ENCODE measurements around the gene SLCO2A1.

The SLCO2A1 gene

DNA sequence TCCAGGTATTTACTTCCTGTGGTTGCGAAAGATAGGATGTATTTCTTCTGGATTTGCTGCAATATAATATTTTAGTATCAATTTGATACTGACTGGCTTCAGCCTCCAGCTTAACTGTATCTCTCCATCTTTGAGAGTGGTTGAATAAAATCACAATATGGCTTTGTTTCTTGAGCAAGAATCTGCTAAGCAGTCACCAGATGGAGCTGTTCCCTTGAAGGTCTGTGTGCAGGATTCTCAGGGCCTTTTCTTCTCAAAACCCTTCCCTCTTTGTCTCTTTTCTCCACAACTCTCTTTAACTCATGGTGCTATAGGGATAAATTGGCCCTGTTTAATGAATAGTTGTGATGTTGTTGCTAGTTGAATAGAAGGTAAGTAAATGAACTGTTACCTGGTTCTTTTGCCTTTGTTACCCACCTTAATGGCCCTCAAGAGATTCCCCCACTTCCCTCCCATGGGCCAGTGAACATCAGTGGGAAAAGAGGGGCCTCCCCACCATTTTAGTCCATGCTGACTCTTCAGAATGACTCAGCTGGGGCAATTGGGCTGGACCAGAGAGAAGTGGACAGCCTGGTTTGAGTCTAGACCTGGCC lies 99.3 kb downstream of the SLCO2A1 start:
- DNase-seq = no peak

GRCh38 chr3:133928903-133929607 lies 100.7 kb downstream of the SLCO2A1 start:
- no peak for DNase-seq

DNA sequence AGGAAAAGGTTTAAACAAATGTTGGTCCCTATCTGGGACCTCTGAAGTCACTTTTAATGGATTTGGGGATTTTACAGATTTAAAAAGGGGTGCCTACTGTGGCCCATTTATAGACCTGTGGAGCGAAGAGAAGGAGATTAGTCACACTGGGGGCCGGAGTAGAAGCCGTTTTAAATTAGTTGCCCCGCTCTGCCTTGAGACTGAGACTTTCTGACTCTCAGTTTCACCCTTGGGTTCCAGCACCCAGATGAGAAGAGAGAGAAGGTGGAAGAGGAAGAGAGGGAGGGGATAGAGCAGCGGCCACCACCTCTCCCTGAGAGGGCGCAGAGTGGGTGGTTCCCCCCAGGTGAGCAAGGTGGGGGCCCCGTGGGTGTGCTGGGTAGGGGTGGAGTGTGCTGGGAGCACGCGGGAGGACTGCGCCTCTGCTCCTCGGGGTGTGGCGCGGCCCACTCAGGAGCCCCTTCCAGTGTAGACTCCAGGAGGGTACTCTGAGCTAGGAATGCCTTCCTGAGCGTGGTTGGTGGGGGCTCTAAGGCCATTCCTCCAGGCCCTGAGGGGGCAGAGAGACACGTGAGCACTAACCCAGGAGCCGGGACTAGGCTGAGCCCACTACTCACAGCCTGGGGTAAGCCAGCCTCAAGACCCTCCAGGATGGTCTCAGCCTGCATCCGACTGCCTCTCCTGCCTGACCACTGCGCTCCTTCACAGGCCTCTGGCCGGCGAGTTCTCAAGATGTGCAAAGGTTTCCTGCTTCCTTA lies 101.4 kb downstream of the SLCO2A1 start:
- DNase-seq = no peak

- DNase-seq = peak; percentile 41 to 65 (median 54)
Observed at GRCh38 chr3:133927540-133928066, 102.1 kb downstream of the SLCO2A1 start.

GRCh38 chr3:133926736-133927539 lies 102.8 kb downstream of the SLCO2A1 start:
- DNase-seq = no peak

DNA sequence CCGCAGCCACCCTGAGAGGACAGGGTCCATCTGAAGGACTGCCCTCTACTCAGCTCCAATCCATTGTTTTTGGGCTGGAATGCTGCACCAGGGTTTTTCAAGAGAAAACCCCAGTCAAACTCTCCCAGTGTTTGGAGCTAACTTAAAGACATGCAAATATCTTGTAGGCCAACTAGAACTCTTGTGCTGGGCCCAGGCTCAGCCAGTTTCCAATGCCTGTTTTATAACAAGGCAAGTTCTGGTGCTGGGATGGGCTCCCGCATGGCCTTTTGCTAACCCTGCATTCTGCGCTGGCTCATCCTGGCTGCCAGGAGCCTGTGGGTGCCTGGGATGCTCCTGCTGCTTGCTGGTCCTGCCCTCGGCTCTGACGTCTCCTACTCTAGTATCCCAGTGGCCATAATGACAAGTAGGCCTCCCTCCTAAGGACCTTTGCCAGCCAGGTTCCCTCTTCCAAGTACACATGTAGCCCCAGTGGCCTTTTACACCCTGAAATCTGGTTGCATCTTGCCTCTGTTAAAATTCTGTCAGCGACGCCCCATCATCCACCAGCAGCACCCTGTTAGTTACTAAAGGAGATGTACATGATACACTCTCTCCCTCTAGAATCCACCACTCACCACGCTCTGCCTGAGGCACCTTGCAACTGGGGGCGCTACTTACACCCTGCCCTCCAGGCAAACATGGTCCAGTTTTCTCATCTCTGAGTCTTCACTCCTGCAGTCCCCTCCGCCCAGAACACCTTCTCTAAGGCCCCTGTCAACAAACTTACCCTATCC lies 103.6 kb downstream of the SLCO2A1 start:
- no peak for DNase-seq

- no peak for DNase-seq
Observed at GRCh38 chr3:133924041-133924440, 105.7 kb downstream of the SLCO2A1 start.

GRCh38 chr3:133921592-133921991 lies 108.1 kb downstream of the SLCO2A1 start:
- DNase-seq = no peak

GRCh38 chr3:133917144-133917543 lies 112.6 kb downstream of the SLCO2A1 start:
- no peak for DNase-seq

GRCh38 chr3:133915685-133916658 lies 113.8 kb downstream of the SLCO2A1 start:
- no peak for DNase-seq

DNA sequence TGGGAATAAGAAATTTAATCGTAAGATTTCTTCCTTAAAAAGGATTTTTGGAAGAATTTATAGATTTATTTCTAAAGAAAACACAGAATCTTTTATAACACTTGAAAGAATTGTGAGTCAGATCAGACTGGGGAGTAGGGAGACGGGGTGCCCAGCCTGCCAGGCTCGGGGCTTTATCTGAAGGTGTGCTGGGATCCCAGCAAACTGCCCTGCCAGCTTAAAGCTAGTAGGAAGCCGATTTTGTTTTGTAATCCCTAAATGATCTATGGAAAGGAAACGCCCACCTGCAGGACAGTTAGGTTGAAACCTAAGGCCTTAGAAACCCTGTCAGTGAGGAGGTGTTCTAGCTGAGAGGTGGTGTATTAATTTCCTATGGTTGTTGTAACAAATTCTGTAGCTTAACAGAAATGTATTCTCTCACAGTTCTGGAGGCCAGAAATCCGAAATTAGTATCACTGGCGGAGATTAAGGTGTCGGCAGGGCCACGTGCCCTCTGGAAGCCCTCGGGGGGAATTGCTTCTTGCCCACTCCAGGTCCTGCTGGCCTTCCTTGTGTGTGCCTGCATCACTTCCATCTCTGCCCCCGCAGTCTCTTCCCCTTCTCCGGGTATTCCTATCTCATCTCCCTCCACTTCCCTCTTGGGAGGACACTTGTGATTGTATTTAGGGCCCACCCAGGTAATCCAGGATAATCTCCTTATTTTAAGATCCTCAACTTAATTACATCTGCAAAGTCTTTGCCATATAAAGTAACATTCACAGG lies 114.7 kb downstream of the SLCO2A1 start:
- no peak for DNase-seq

- DNase-seq = no peak
Observed at GRCh38 chr3:133910422-133910821, 119.3 kb downstream of the SLCO2A1 start.

DNA sequence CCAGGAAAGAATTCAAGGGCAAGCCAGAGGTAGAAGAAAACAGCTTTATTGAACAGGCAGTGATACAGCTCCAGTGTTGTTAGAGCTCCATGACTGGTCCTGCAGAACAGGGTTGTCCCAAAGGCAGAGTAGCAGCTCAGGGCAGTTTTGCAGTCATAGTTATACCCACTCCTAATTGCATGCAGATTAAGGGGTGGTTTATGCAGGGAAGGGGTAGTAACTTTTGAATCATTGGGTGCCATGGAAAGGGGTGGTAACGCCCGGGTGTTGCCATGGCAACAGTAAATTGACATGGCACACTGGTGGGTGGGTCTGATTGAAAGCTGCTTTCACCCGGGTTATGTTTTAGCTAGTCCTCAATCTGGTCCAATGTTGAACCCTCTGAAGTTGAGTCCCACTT lies 124.3 kb downstream of the SLCO2A1 start:
- no peak for DNase-seq

- DNase-seq = no peak
Observed at GRCh38 chr3:133901847-133902246, 127.9 kb downstream of the SLCO2A1 start.

DNA sequence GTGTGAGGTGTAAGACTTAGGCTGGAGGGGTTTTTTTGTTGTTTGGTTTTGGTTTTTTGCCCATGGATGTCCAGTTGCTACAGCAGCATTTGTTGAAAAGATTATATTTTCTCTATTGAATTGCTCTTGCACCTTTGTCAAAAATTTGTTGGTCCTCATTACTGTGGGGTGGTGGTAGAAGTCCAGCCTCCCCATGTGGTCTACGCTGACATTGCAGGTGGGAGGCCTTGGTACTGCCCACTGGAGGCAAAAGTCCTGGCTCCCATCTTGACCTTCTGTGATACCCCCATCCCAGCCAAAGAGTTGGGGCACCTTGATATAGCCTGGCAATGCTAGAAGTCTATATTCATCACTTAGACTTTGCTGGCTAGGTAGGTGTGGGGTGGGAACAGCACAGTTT lies 128.6 kb downstream of the SLCO2A1 start:
- no peak for DNase-seq

GRCh38 chr3:133899311-133899710 lies 130.4 kb downstream of the SLCO2A1 start:
- DNase-seq = no peak

GRCh38 chr3:133897547-133897946 lies 132.2 kb downstream of the SLCO2A1 start:
- no peak for DNase-seq

GRCh38 chr3:133896002-133896761 lies 133.5 kb downstream of the SLCO2A1 start:
- DNase-seq = no peak

Measured in activated CD4-positive, CD25-positive, alpha-beta regulatory T cell (primary cell).